Measurements from ENCODE around the gene MINDY1.

DNA sequence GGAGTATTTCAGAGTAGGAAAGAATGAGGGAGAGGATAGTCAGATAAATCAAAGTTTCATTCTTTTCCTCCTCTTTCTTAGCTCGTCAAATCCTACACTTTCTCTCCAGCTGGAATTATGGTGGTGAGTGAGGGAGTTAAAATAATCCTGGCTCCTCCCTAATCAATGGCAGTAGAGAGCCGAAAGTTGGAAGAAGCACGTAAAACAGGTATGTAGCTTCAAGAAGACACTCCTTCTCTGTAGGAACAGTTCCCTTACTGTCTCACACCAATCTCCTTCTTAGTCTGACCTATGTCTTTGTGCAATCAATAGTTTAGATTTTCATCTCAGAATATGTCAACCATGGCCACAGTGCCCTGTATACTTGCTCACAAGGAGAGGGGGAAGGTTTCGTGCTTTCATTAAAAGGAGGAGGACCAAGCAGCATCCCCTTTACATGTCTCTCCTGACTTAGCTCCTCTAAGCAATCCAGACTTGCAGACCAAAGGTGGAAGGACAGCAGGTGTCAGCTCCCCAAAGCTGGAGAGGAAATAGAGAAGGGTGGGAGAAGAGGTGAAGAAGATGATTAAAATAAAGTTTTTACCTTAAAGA is 878 bp downstream of the MINDY1 start:
- TF ChIP-seq, protein P1, sequence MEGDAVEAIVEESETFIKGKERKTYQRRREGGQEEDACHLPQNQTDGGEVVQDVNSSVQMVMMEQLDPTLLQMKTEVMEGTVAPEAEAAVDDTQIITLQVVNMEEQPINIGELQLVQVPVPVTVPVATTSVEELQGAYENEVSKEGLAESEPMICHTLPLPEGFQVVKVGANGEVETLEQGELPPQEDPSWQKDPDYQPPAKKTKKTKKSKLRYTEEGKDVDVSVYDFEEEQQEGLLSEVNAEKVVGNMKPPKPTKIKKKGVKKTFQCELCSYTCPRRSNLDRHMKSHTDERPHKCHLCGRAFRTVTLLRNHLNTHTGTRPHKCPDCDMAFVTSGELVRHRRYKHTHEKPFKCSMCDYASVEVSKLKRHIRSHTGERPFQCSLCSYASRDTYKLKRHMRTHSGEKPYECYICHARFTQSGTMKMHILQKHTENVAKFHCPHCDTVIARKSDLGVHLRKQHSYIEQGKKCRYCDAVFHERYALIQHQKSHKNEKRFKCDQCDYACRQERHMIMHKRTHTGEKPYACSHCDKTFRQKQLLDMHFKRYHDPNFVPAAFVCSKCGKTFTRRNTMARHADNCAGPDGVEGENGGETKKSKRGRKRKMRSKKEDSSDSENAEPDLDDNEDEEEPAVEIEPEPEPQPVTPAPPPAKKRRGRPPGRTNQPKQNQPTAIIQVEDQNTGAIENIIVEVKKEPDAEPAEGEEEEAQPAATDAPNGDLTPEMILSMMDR (IDR thresholded peaks at IDR 0.05): no peak
- no peak for TF ChIP-seq POLR2A (IDR thresholded peaks at IDR 0.05)

All from body of pancreas (tissue), 4 donors.